Measurements from ENCODE around the gene TCTN1.
"Not testable (repeated sequence)": the region's sequence is repeated elsewhere in the genome, so short reads cannot be mapped to it uniquely, and the experiment has no call there.

Gene TCTN1

DNA sequence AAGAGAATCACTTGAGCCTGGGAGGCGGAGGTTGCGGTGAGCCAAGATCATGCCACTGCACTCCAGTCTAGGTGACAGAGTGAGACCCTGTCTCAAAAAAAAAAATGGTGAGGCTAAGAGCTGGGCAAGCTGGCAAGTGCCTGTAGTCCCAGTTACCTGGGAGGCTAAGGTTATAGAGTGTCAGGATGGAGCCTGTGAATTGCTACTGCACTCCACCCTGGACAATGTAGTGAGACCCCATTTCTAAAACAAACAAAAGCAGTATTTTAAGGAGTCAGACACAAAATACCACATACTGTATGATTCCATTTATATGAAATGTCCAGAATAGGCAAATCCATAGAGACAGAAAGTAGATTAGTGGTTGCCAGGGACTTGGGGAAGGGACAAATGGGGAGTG is 26.8 kb upstream of the TCTN1 start:
- not testable (repeated sequence) for DNase-seq

DNA sequence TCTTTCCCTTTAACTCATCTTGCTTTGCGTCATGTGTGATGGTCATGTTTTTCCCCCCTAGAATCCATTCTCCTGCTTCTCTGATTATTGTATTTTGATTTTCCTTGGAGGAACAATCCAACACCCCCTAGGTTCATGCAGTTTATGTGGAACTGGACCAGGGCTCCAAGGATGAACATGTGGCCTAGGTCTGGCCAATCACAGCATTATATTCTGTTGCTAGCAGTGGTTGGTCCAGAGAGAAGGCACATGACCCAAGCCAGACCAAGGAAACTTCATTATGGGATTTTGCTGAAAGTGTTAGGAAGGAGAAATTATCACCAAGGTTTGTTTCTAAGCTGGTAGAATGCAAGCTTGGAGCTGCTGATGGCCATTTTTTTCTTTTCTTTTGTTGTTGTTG is 23.9 kb upstream of the TCTN1 start:
- DNase-seq = no peak

DNA sequence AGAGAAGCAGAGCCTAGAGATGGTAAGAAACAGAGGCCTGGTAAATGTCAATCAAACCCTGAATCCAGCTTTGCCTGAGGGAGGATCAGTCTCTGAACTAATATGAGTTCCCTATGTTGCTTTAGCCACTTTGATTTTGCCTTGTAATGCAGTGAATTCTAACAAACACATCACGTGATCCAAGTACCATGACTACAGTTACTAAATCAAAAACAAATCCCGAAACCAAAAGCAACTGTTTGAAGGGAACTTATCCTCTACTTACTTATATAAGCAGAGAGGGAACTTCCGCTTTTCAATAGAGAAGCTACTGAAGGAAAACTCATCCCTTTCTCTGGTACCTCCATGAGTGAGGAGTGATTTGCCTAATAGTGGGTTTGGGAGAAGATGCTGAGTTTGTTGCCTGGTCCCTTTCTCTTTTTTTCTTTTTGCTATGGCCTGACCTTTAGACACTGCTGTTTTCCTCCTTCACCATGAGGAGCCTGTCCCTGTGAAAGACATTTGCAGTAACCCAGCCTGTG is 23.1 kb upstream of the TCTN1 start:
- DNase-seq = peak in 1 of 2 donors; percentile 84

DNA sequence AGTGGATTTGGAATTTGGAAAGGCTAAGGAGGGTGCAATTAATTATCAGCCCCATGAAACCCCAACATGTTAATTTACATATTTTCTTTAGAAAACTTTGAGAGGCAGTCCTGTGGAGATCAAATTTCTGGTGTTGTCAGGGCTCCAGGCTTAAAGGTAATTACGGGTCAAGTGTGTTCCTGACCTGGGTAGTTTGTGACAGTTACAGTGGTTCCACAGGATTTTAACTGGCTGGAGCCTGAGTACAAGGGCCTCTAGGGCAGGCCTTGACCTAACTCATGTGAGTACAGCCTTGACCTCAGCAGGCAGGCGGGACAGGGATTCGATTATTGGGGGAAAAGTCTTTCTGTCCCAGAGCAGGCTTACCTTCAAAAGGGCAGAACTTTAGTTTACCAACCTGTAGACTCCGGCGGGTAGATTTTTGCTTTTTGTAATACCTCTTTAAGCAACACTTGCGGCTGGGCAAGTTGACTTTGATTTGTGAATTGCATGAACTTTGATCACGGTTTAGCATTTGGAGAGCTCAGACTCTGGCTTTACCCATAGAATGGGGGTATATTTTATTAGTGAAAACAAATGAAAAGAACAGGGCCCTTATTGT is 22.4 kb upstream of the TCTN1 start:
- no peak for DNase-seq

DNA sequence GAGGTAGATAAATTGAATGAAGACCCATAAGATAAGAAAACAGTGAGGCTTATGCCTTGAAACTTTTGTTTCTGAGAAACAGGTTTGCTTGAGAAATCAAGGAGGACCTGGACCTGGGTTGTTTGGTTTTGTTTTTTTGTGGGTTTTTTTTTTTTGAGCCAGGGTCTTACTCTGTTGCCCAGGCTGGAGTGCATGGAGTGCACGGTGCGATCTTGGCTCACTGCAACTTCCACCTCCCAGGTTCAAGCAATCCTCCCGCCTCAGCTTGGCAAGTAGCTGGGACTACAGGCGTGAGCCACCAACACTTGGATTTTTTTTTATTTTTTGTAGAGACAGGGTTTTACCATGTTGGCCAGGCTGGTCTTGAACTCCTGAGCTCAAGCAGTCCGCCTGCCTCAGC is 21.9 kb upstream of the TCTN1 start:
- DNase-seq = no peak

DNA sequence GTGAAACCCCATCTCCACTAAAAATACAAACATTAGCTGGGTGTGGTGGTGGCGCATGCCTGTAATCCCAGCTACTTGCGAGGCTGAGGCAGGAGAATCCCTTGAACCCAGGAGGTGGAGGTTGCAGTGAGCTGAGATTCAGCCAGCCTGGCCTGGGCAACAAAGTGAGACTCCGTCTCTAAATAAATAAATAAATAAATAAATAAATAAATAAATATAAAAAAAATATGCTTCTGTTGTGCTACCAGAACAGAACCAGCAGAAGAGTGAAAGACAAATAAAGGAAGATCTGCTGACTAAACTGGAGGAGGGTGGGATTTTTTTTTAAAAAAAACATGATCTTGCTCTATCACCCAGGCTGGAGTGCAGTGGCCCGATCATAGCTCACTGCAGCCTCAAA is 21.0 kb upstream of the TCTN1 start:
- DNase-seq = not testable (repeated sequence)

DNA sequence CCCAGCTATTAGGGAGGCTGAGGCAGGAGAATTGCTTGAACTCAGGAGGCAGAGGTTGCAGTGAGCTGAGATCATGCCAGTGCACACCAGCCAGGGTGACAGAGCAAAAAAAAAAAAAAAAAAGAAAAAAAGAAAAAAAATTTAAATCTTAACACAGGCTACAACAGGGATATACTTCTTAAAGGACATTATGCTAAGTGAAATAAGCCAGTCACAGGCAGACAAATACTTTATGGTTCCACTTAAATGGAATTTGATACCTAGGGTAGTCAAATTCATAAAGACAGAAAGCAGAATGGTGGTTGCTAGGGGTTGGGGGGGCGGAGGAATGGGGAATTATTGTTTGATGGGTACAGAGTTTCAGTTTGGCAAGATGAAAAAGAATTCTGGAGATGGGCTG is 16.0 kb upstream of the TCTN1 start:
- DNase-seq = no peak

DNA sequence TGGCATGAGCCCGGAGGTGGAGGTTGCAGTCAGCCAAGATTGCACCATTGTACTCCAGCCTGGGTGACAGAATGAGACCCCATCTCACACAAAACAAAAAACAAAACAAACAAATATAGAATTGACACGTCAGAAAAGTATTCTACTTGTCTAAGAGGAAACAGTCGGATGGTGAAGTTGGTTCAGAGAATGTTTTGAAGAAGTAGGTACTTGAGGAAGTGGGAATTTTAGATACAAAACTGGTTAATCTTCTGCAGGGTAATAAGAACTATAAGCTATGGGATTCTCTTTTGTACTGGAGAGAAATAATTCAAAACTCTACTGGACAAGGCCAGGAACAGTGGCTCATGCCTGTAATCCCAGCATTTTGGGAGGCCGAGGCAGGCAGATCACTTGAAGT is 14.6 kb upstream of the TCTN1 start:
- no peak for DNase-seq

DNA sequence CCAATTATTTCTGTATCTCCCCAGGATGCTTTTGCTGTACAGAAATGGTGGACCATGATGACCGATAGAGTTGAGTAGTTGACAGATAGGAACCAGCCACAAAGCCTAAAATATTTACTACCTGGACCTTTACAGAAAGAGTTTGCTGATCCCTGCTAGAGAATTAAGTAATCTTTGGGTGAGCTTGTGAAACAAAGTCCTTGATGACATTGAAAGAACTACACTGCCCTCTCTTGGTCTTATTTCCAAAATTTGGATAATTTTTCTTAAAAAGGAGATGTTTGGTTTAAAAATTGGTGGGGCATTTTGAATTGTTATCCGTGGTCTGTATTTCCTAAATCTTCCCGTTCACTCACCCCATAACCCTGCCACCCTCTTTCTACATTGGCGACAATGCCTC is 13.7 kb upstream of the TCTN1 start:
- DNase-seq = peak in 1 of 2 donors; percentile 75

DNA sequence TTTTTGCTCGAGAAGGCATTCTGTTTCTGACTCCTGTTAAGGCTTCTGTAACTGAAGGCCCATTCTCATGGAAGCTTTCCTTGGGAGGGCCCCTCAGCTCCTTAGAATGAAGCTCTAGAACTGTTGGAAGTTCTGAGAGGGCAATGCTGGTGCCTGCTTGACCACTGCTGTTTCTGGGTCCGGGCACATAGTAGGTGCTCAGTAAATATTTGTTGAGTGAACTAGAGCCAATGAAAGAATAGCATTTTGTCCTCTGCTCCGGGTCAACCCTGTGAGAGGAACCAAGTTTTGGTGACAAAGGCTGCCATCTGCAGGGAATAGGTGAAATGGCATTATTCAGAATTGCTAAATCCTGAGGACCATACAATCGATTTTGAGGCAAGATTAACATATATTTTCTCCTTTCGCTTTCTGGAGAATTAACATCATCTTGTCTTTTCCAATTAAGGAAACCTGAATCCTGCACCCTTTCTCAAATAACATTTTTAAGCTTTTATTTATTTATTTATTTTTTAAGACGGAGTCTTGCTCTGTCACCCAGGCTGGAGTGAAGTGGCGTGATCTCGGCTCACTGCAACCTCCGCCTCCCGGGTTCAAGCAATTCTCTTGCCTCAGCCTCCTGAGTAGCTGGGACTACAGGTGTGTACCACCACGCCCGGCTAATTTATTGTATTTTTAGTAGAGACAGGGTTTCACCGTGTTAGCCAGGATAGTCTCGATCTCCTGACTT is 11.7 kb upstream of the TCTN1 start:
- DNase-seq = peak; percentile 67 to 77

DNA sequence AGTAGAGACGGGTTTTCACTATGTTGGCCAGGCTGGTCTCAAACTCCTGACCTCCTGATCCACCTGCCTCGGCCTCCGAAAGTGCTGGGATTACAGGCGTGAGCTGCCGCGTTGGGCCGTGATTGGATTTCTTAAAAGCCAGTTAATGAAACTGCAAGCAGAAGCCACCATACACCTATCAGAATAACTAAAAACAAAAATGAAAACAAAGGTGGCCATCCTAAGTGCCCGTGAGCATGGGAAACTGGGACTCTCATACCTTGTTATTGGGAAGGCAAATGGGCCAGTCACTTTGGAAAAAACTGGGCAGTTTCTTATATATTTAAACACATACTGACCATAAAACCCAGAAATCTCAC is 7.7 kb upstream of the TCTN1 start:
- DNase-seq = no peak

DNA sequence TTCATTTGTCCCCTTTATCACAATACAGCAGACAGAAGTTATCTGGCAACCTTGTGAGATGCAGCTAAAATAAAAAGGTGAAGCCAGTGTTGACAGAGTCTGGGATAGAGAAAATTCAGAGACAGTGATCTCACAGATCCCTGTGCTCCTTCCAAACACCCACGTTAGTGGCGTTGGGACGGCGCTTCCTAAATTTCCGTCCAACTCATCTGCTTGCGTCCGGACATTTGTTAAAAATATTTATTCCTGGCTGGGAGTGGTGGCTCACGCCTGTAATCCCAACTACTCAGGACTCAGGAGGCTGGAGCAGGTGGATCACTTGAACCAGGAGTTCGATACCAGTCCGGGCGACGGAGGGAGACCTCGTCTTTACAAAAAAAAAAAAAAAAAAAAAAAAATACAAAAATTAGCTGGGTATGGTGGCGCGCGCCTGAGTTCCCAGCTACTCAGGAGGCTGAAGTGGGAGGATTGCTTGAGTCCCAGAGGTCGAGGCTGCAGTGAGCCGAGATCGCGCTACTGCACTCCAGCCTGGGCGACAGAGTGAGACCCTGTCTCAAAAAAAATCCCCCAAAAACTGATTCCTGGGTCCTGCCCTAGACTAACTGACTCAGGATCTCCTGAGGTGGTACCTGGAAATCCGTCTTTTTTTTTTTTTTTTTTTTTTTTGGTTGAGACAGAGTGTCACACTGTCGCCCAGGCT is 708 bp upstream of the TCTN1 start:
- DNase-seq = no peak

DNA sequence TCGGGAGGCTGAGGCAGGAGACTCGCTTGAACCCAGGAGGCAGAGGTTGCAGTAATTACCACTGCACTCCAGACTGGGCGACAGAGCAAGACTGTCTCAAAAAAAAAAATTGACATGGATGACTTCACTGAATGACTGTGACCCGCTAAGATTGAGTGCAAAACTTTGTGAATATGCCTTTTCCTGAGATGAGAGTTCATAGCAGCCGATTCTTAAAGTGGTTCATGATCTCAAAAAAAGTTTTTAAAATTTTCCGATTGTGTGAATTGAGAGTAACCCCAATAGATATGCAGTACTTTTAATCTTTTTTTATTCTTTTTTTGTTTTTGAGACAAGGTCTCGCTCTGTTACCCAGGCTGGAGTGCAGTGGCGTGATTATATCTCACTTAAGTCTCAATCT is 1.2 kb downstream of the TCTN1 start:
- no peak for DNase-seq

DNA sequence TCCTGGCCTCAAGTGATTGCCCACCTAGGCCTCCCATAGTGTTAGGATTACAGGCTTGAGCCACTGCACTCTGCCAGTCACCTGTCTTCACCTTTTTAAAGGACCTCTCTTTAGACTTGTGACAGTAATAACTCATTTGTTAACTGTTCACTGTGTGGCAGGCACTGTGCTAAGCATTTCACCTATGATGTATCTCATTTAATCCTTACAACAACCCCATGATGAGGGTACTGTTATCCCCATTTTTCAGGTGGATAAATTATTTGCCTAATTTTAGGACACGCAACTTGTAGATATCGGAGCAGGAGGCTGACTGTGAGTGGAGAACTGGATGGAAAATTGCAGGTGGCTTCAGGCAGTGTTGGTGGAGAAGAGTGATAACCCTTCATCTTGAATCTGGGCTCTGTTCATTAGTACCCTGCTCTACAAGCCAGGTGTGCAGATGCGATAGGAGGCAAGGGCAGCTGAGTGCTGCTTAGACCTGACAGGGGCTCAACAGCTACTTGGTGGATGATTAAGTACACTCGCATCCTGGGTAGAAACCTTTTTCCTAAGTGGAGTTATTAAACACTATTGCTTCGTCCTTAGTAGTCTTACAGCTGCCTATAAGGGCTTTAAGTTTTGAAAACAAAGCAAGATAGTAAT is 2.7 kb downstream of the TCTN1 start:
- DNase-seq = no peak

DNA sequence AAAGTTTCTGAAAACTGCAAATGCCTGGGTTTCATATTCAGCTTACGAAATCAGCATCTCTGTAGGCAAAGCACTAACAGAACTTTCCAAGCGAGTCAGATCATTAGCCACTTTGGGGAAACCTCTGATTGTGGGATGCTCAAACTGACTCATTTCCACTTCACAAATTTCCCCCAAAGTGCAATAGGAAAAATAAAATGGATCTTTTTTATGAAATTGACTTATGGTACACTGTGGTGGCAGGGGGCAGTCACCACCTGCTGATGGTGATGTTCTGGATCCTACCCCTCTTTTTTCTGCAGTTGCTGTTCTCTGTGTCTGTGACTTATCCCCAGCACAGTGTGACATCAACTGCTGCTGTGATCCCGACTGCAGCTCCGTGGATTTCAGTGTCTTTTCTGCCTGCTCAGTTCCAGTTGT is 5.6 kb downstream of the TCTN1 start:
- peak; percentile 10 to 29 for DNase-seq

DNA sequence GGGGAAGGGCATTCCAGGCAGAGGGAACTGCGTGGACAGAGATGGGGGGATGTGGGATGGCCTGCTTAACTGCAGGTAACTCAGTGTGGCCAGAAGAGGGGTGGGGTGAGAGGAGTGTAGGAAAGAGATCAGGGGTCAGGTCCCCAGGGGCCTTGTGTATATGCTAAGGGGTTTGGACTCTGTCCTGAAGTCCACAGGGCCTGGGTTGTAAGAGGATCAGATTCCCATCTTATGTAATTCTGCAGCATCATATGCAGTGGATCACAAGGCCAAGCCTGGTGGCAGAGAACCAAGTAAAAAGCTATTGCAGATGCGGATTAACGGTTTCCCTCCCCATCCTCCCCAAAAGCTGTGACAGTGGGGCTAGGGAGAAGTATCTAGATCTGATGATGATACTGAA is 8.7 kb downstream of the TCTN1 start:
- DNase-seq = no peak

DNA sequence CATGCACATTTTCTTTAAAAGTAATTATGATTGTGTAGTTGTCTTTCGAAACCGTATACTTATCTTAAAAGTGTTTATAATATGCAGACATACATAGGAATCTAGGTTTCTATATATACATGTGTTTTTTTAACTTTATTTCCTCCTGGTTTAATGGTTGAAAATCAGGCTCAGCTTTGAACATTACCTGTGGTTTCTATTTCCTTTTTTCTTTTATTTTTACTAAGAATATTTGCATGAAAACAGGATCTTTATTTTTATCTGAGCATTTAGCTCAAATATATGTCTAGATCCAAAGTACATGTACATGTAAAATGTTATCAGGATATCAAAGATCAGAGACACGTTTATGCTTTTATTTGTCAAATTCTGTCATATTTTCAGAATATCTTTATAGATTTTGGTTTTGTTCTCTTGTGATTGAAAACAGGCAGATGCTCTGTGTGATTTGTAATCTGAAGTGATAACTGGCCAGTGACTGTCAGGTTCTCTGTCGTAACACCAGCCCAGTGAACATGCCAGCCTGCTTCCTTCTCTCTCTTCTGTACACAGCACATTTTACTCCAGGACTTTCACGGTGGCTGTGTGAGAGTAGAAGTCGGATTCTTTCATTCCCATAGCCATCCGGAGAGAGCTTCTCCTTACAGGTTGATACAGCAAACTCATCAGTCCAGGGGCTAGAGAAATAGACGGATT is 13.7 kb downstream of the TCTN1 start:
- peak in 1 of 2 donors; percentile 16 for DNase-seq

DNA sequence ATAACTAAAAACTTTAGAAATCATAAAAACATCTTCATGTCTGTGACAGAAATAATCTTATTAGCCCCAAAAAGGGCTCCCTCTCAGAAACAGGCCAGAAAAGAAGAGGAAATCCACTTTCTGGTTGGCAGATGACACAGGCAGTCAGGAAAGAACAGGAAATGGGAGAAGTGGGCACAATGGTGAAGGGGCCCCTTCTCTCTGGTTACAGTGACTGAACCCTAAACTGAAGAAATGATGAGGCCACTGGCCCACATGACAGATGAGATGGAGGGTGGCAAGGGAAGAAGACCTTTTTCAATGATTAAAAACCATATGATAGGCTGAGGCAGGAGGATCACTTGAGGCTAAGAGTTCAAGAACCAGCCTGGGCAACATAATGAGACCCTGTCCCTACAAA is 21.1 kb downstream of the TCTN1 start:
- DNase-seq = no peak

DNA sequence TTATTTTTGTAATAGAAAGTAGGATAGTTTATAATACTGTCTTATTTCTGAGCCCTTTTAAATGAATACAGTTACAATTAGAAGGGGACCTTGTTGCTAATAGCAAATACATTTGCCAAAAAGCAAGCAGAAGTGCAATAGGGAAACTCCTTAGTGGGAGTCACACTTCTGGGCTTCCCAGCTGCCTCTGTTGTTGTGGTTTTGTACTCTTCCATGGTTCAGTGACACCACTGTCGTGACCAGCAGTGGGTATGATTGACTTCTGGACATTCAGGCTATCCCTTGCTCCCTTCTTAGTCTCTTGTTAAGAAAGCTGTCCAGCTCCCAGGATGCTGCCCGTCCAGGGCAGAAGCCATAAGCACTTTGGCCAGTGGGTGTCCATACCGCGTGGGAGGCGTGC is 22.6 kb downstream of the TCTN1 start:
- peak in 1 of 2 donors; percentile 29 for DNase-seq

DNA sequence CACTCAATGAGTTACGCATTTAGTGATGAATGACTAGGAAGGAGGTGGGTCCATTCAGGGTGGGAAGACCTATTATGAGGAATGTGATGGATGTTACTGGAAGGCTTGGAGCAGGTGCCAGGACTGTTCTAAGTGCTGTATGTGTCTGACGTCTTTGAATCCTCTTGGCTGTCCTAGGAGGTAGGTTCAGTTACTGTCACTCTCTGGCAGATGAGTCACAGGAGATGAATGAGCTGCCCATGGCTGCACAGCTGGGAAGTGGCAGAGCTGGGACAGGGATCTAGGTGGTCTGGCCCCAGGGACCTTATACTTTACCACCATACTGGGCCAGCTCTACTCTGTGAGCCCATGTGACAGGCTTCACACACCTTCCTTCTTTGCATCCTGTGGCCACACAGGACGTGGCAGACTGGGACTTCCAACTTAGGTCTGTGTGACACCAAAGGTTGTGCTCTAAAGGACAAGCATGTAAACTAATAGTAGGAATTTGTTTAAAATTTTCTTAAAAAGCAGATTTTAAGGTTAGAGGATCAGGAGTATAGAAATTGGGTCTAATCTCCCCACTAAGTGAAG is 24.0 kb downstream of the TCTN1 start:
- no peak for DNase-seq

DNA sequence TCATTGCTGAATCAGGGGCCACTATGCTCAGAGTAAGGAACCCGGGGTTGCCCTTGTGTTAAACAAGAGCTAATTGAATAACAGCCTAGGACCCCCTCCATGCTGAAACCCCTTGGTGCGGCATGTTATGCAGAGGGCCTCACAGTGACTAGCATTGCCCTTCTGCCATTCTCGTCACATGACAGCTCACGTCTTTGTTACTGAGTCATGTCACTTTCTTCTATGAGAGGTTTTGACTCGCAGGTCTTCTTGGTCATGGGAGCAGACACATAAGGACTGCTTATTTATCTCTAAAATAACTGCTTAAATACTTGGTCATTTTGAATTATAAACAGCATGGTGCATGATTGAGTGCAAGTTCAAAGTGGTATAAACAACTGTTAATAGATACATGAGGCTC is 24.9 kb downstream of the TCTN1 start:
- no peak for DNase-seq

DNA sequence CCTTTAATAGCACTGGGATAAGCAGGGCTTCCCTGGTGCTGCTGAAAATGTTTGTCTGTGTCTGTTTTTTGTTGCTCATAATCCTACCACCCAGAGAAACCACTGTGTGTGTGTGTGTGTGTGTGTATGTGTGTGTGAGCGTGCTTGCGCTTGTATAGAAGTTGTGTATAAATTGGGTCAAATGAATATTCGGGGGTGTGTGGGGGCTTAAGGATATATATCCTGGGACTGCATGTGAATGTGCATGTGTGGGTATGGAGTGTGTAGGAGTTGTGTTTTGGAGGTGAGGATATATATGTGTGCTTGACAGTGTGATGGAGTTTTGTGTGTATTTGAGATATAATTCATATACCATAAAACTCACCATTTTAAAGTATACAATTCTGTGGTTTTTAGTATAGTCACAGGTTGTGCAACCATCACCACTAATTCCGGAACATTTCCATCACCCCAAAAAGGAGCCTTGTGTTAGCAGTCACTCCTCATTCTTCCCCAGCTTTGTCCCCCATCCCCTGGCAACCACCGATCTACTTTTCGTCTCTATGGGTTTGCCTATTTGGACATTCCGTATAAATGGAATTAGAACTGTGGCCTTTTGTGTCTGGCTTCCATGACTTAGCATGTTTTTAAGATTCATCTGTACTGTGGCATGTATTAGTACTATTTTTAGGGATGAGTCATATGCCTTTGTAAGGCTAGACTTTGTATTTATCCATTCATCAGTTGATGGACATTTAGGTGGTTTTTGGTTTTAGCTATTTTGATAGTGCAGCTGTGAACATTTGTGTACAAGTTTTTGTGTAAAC is 25.6 kb downstream of the TCTN1 start:
- no peak for DNase-seq

Measured in CD4-positive, alpha-beta T cell treated with Interleukin-4 for 1 hour (primary cell).